WTC11 (cell line): ENCODE results near the gene TOR3A. TPM values are rescaled to one million over a fixed set of nuclear protein-coding genes. Genes with fewer than 3 reads are reported as not detected.

Source experiments
- ATAC-seq: fragments of 200-7000 bp; cut with Tn5 transposase; 2 replicates; pipeline ENCODE4 v1.10.0; 2021; ENCODE audit warnings: mild to moderate bottlenecking, moderate library complexity
- CTCF ChIA-PET: fragments of 300-600 bp; sonication (Branson Sonifier 250); formaldehyde crosslinking; loops from one replicate; lab custom pipeline; 2021; ENCODE audit warnings: antibody characterized with exemption; lab: Charles Lee
- POLR2A ChIA-PET: fragments of 350-600 bp; sonication (Branson Sonifier 250); formaldehyde crosslinking; loops from one replicate; lab custom pipeline; 2021; ENCODE audit warnings: antibody characterized with exemption; lab: Charles Lee
- DNase-seq: peaks from one replicate; pipeline ENCODE4 v3.0.0; 2021; ENCODE audit warnings: low spot score
- H3K27ac Mint-ChIP-seq: 2 replicates; pipeline ENCODE4 v1.8.0; 2021; ENCODE audit warnings: mixed read lengths
- H3K27me3 Mint-ChIP-seq: 2 replicates; pipeline ENCODE4 v1.8.0; 2021; ENCODE audit warnings: low read depth, mild to moderate bottlenecking, moderate library complexity, mixed read lengths
- H3K36me3 Mint-ChIP-seq: 2 replicates; pipeline ENCODE4 v1.8.0; 2021; ENCODE audit warnings: mixed read lengths
- H3K4me1 Mint-ChIP-seq: 2 replicates; pipeline ENCODE4 v1.8.0; 2022; ENCODE audit warnings: mixed read lengths
- H3K4me3 Mint-ChIP-seq: 2 replicates; pipeline ENCODE4 v1.8.0; 2021; ENCODE audit warnings: mild to moderate bottlenecking, moderate library complexity, mixed read lengths
- H3K9me3 Mint-ChIP-seq: 2 replicates; pipeline ENCODE4 v1.8.0; 2021; ENCODE audit warnings: mixed read lengths
- CBFB ChIP-seq: sonication (generic); formaldehyde crosslinking; IDR thresholded peaks from 2 replicates; pipeline ENCODE4 v1.8.1; 2022; ENCODE audit warnings: mild to moderate bottlenecking, low read depth, missing genetic modification reagents
- CTCF ChIP-seq: fragments of 200-600 bp; IDR thresholded peaks from 2 replicates; pipeline ENCODE4 v1.8.0; 2022; ENCODE audit warnings: antibody characterized with exemption
- E2F1 ChIP-seq: sonication (generic); formaldehyde crosslinking; IDR thresholded peaks from 2 replicates; pipeline ENCODE4 v1.8.0; 2022; ENCODE audit warnings: mild to moderate bottlenecking, missing genetic modification reagents
- ESRRA ChIP-seq: sonication (generic); formaldehyde crosslinking; IDR thresholded peaks from 2 replicates; pipeline ENCODE4 v1.8.1; 2022; ENCODE audit warnings: mild to moderate bottlenecking, missing genetic modification reagents, borderline replicate concordance
- FOXP4 ChIP-seq: sonication (generic); formaldehyde crosslinking; IDR thresholded peaks from 2 replicates; pipeline ENCODE4 v1.8.0; 2022; ENCODE audit warnings: mild to moderate bottlenecking, missing genetic modification reagents
- RORB ChIP-seq: fragments of 250-450 bp; sonication (Bioruptor Pico); IDR thresholded peaks from 2 replicates; pipeline ENCODE4 v1.9.0; 2021; ENCODE audit warnings: mild to moderate bottlenecking
- SP1 ChIP-seq: sonication (generic); formaldehyde crosslinking; conservative IDR thresholded peaks from 2 replicates; pipeline ENCODE4 v1.8.1; 2022; ENCODE audit warnings: missing genetic modification reagents
- TEAD1 ChIP-seq: sonication (generic); formaldehyde crosslinking; IDR thresholded peaks from 2 replicates; pipeline ENCODE4 v1.8.0; 2022; ENCODE audit warnings: mild to moderate bottlenecking, missing genetic modification reagents
- ZBTB43 ChIP-seq: sonication (generic); formaldehyde crosslinking; IDR thresholded peaks from 2 replicates; pipeline ENCODE4 v1.8.1; 2023; ENCODE audit warnings: mild to moderate bottlenecking, missing genetic modification reagents
- ZNF219 ChIP-seq: sonication (generic); formaldehyde crosslinking; IDR thresholded peaks from 2 replicates; pipeline ENCODE4 v1.8.0; 2023; ENCODE audit warnings: missing genetic modification reagents, mild to moderate bottlenecking, borderline replicate concordance
- ZNF232 ChIP-seq: sonication (generic); formaldehyde crosslinking; IDR thresholded peaks from 2 replicates; pipeline ENCODE4 v1.8.0; 2022; ENCODE audit warnings: mild to moderate bottlenecking, missing genetic modification reagents
- ZNF263 ChIP-seq: sonication (generic); formaldehyde crosslinking; IDR thresholded peaks from 2 replicates; pipeline ENCODE4 v1.8.1; 2022; ENCODE audit warnings: low read depth, mild to moderate bottlenecking, moderate library complexity, missing genetic modification reagents
- total RNA-seq: library from RNA; stranded (reverse); gene quantifications from 3 replicates; pipeline ENCODE4 v1.2.3, GENCODE V29; 2021

TOR3A gene
- total RNA-seq, 1 experiment from 2014 or later, result 20.5 TPM

GRCh38 chr1:179095924-179096323 lies 14.1 kb downstream of the TOR3A start:
- POLR2A ChIA-PET, result no interaction called here
- no peaks in the 10 kb centered on the region for H3K9me3 Mint-ChIP-seq
- no peaks in the 10 kb centered on the region for H3K27me3 Mint-ChIP-seq
- H3K27ac Mint-ChIP-seq, result no peak overlapping the region
- peaks cover 51% of the 10 kb centered on the region for H3K36me3 Mint-ChIP-seq
- H3K4me1 Mint-ChIP-seq, result peaks cover 10% of the 10 kb centered on the region
- TF ChIP-seq ESRRA (no peak), E2F1 (CRISPR knock-in tag) (no peak), ZNF263 (CRISPR knock-in tag) (no peak)
- CTCF ChIA-PET, result no interaction called here
- DNase-seq (no peak), ATAC-seq (no peak)
- no peak overlapping the region for H3K4me3 Mint-ChIP-seq

- H3K27ac Mint-ChIP-seq, result no peak overlapping the region
- POLR2A ChIA-PET, result no interaction called here
- H3K36me3 Mint-ChIP-seq, result peaks cover 27% of the 10 kb centered on the region
Observed at GRCh38 chr1:179099891-179100290, 18.0 kb downstream of the TOR3A start.

GRCh38 chr1:179101566-179101965 lies 19.7 kb downstream of the TOR3A start:
- no peaks in the 10 kb centered on the region for H3K27me3 Mint-ChIP-seq
- ChIA-PET POLR2A (no interaction called here), CTCF (interaction anchor here (0.7 to 1.6 kb wide), 3 partner anchors 14 to 637 kb away, joined by 3 to 7 read pairs (median 4); no protein-coding TSS in a partner anchor)
- TF ChIP-seq ZNF263 (CRISPR knock-in tag) (no peak), ZNF232 (CRISPR knock-in tag) (no peak), ZBTB43 (CRISPR knock-in tag) (no peak), CTCF (no peak), ZNF219 (CRISPR knock-in tag) (no peak)
- peaks cover 15% of the 10 kb centered on the region for H3K4me1 Mint-ChIP-seq
- H3K9me3 Mint-ChIP-seq, result no peaks in the 10 kb centered on the region
- H3K27ac Mint-ChIP-seq, result no peak overlapping the region
- peaks cover 20% of the 10 kb centered on the region for H3K36me3 Mint-ChIP-seq
- no peak overlapping the region for H3K4me3 Mint-ChIP-seq
- ATAC-seq, result no peak
- DNase-seq, result no peak

More at GRCh38 chr1:179099891-179100290, 18.0 kb downstream of the TOR3A start:
- CTCF ChIA-PET, result no interaction called here
- Mint-ChIP-seq H3K4me1 (peaks cover 10% of the 10 kb centered on the region), H3K9me3 (no peaks in the 10 kb centered on the region), H3K4me3 (no peak overlapping the region), H3K27me3 (no peaks in the 10 kb centered on the region)
- DNase-seq (no peak), ATAC-seq (no peak)
- TF ChIP-seq FOXP4 (CRISPR knock-in tag), result no peak
- no peak for TF ChIP-seq TEAD1 (CRISPR knock-in tag)
- no peak for TF ChIP-seq ZNF232 (CRISPR knock-in tag)
- no peak for TF ChIP-seq CTCF
- no peak for TF ChIP-seq SP1 (CRISPR knock-in tag)
- TF ChIP-seq RORB (CRISPR knock-in tag), result no peak
- TF ChIP-seq ZNF219 (CRISPR knock-in tag), result no peak
- TF ChIP-seq CBFB (CRISPR knock-in tag), result no peak
